GM12873 (cell line): ENCODE measurements around the gene STARD3.

ENCODE experiments used
- CTCF ChIP-seq: IDR thresholded peaks from 2 replicates; pipeline ENCODE4 v1.5.1; 2012; ENCODE audit warnings: low read depth, mild to moderate bottlenecking, moderate library complexity, low read length, control low read depth; ENCODE audit not compliant: insufficient read depth; ENCODE audit errors: missing control alignments

Gene STARD3

GRCh38 chr17:39702901-39703893 is 66.3 kb downstream of the STARD3 start:
- TF ChIP-seq CTCF: no peak

- no peak for TF ChIP-seq CTCF
Observed at GRCh38 chr17:39703913-39704312, 67.0 kb downstream of the STARD3 start.

GRCh38 chr17:39704821-39705551 is 68.0 kb downstream of the STARD3 start:
- no peak for TF ChIP-seq CTCF

GRCh38 chr17:39705786-39706348 is 68.9 kb downstream of the STARD3 start:
- TF ChIP-seq CTCF: no peak

- TF ChIP-seq CTCF: no peak
Observed at GRCh38 chr17:39706383-39706782, 69.4 kb downstream of the STARD3 start.

- TF ChIP-seq CTCF: no peak
Observed at GRCh38 chr17:39706921-39707337, 70.0 kb downstream of the STARD3 start.
